ENCODE data around the gene GP5.

DNA sequence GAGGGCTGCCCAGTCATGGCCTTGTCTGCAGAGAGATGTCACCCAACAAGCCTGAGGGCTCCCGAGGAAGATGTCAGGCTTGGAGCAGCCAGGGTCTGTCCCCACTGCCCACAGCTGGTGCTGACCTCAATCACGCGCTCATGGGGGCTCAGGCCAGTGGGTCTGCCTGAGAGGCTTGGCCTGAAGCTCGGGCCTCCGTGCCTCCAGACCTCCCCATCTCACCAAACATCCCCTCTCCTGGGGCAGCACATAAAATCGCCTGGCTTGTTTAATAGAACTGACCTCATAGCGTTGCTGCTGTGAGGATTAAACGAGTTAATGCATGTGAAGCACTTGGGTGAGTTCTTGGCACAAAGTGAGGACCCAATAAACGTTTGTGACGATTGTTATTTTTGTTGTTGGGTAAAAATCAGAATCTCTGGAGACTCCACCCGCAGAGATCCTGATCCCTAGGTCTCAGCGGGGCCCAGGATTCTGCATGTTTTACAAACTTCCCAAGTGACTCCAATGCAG, 33.0 kb downstream of the GP5 start:
- TF ChIP-seq, protein P1, sequence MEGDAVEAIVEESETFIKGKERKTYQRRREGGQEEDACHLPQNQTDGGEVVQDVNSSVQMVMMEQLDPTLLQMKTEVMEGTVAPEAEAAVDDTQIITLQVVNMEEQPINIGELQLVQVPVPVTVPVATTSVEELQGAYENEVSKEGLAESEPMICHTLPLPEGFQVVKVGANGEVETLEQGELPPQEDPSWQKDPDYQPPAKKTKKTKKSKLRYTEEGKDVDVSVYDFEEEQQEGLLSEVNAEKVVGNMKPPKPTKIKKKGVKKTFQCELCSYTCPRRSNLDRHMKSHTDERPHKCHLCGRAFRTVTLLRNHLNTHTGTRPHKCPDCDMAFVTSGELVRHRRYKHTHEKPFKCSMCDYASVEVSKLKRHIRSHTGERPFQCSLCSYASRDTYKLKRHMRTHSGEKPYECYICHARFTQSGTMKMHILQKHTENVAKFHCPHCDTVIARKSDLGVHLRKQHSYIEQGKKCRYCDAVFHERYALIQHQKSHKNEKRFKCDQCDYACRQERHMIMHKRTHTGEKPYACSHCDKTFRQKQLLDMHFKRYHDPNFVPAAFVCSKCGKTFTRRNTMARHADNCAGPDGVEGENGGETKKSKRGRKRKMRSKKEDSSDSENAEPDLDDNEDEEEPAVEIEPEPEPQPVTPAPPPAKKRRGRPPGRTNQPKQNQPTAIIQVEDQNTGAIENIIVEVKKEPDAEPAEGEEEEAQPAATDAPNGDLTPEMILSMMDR (IDR thresholded peaks at IDR 0.05): no peak
- TF ChIP-seq POLR2AphosphoS5 (IDR thresholded peaks at IDR 0.05; ENCODE audit: low read depth, low read length): no peak
- TF ChIP-seq, protein P2, sequence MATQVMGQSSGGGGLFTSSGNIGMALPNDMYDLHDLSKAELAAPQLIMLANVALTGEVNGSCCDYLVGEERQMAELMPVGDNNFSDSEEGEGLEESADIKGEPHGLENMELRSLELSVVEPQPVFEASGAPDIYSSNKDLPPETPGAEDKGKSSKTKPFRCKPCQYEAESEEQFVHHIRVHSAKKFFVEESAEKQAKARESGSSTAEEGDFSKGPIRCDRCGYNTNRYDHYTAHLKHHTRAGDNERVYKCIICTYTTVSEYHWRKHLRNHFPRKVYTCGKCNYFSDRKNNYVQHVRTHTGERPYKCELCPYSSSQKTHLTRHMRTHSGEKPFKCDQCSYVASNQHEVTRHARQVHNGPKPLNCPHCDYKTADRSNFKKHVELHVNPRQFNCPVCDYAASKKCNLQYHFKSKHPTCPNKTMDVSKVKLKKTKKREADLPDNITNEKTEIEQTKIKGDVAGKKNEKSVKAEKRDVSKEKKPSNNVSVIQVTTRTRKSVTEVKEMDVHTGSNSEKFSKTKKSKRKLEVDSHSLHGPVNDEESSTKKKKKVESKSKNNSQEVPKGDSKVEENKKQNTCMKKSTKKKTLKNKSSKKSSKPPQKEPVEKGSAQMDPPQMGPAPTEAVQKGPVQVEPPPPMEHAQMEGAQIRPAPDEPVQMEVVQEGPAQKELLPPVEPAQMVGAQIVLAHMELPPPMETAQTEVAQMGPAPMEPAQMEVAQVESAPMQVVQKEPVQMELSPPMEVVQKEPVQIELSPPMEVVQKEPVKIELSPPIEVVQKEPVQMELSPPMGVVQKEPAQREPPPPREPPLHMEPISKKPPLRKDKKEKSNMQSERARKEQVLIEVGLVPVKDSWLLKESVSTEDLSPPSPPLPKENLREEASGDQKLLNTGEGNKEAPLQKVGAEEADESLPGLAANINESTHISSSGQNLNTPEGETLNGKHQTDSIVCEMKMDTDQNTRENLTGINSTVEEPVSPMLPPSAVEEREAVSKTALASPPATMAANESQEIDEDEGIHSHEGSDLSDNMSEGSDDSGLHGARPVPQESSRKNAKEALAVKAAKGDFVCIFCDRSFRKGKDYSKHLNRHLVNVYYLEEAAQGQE (IDR thresholded peaks at IDR 0.05; ENCODE audit: insufficient read depth in 1 of 2, low read depth in 2 of 2, low read length in 1 of 2): no peak
- no peak for TF ChIP-seq SIN3A (IDR thresholded peaks at IDR 0.05; ENCODE audit: borderline replicate concordance, insufficient read depth, low read depth, low read length)
